Thoracic aorta (tissue), 2 donors: ENCODE measurements around the gene CAMK2D. TPM values are rescaled to one million over a fixed set of nuclear protein-coding genes. Genes with fewer than 3 reads are reported as not detected.

ENCODE experiments used
- ATAC-seq: fragments of 150-250 bp; one replicate; pipeline ENCODE4 v1.8.0; 2017; ENCODE audit warnings: low read depth; ENCODE audit not compliant: insufficient number of reproducible peaks, low FRiP score
- DNase-seq: peaks from one replicate; pipeline ENCODE4 v3.0.0-alpha.2; 2020; ENCODE audit warnings: low spot score
- H3K27ac ChIP-seq, 2 donors: fragments of 200-600 bp; sonication (generic); 1 replicate in 1 of 2; 2 replicates in 1 of 2; pipeline ENCODE4 v1.5.1; 2016; ENCODE audit warnings: mild to moderate bottlenecking in 2 of 2, moderate library complexity in 2 of 2
- H3K27me3 ChIP-seq: fragments of 200-600 bp; sonication (generic); replicated peaks from 2 replicates; pipeline ENCODE4 v1.6.0; 2016; ENCODE audit warnings: mild to moderate bottlenecking; ENCODE audit not compliant: insufficient read depth
- H3K36me3 ChIP-seq: fragments of 200-600 bp; sonication (generic); one replicate; pipeline ENCODE4 v1.5.1; 2016
- H3K4me1 ChIP-seq, 2 donors: fragments of 200-600 bp; sonication (generic); 1 replicate in 1 of 2; 2 replicates in 1 of 2; pipeline versions ENCODE4 v1.5.1 to v1.6.0; 2016; ENCODE audit warnings: low read depth in 2 of 2, mild to moderate bottlenecking in 1 of 2; ENCODE audit not compliant: control insufficient read depth in 1 of 2
- H3K4me3 ChIP-seq: fragments of 200-600 bp; sonication (generic); 2 replicates; pipeline ENCODE4 v1.5.1; 2016; ENCODE audit warnings: mild to moderate bottlenecking
- H3K9me3 ChIP-seq: fragments of 200-600 bp; sonication (generic); 2 replicates; pipeline ENCODE4 v1.5.1; 2016
- CTCF ChIP-seq: fragments of 200-600 bp; sonication (generic); IDR thresholded peaks from one replicate; pipeline ENCODE4 v1.5.1; 2019; ENCODE audit warnings: antibody characterized with exemption
- total RNA-seq, 2 donors: library from RNA; depleted of rRNA; stranded (reverse); fragments of >200 nt; gene quantifications; one replicate each; pipeline versions ENCODE4 v1.1.0 to v1.2.3, GENCODE V29; 2016

CAMK2D gene
- total RNA-seq, 2 donors from 2014 or later = 50.6 to 70.1 TPM

- no peaks in the 10 kb centered on the region for H3K9me3 ChIP-seq
- H3K4me1 ChIP-seq = peaks cover 5 to 7% of the 10 kb centered on the region in 2 donors
- no peak overlapping the region for H3K4me3 ChIP-seq
- ATAC-seq (no peak), DNase-seq (no peak)
- no peak for TF ChIP-seq CTCF
- no peak overlapping the region for H3K27ac ChIP-seq
- H3K27me3 ChIP-seq = no peaks in the 10 kb centered on the region
- H3K36me3 ChIP-seq = no peaks in the 10 kb centered on the region
Observed at GRCh38 chr4:113601636-113602035, 159.9 kb downstream of the CAMK2D start.

DNA sequence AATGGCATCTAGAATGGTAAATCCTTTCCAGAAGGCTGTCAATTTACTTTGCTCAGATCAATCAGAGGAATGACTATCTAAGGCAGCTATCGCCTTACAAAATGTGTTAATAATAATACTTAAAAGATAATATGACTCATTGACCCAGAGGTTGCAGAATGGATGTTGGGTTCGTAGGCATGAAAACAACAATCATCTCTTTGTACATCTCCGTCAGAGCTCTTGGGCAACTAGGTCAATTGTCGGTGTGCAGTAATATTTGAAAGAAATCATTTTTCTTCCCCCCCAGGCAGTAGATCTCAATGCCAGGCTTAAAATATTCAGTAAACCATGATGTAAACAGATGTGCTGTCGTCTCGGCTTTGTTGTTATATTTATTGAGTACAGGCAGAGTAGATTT, 165.1 kb downstream of the CAMK2D start:
- Histone ChIP-seq H3K4me1 (peaks cover 0 to 5% of the 10 kb centered on the region in 2 donors), H3K9me3 (no peaks in the 10 kb centered on the region), H3K27ac (no peak overlapping the region), H3K27me3 (no peaks in the 10 kb centered on the region), H3K4me3 (no peak overlapping the region), H3K36me3 (no peaks in the 10 kb centered on the region)
- DNase-seq = no peak
- TF ChIP-seq CTCF = no peak
- no peak for ATAC-seq

GRCh38 chr4:113594231-113594556, 167.3 kb downstream of the CAMK2D start:
- Histone ChIP-seq H3K9me3 (no peaks in the 10 kb centered on the region), H3K4me3 (no peak overlapping the region), H3K36me3 (no peaks in the 10 kb centered on the region), H3K4me1 (peaks cover 0 to 5% of the 10 kb centered on the region in 2 donors), H3K27ac (no peak overlapping the region), H3K27me3 (no peaks in the 10 kb centered on the region)
- DNase-seq (no peak), ATAC-seq (no peak)
- TF ChIP-seq CTCF = no peak

- no peak overlapping the region for H3K4me3 ChIP-seq
- ATAC-seq (no peak), DNase-seq (no peak)
- peaks cover 0 to 5% of the 10 kb centered on the region in 2 donors for H3K4me1 ChIP-seq
- no peaks in the 10 kb centered on the region for H3K9me3 ChIP-seq
- no peak for TF ChIP-seq CTCF
- H3K27me3 ChIP-seq = no peaks in the 10 kb centered on the region
- H3K36me3 ChIP-seq = no peaks in the 10 kb centered on the region
- no peak overlapping the region for H3K27ac ChIP-seq
Observed at GRCh38 chr4:113593400-113594230, 167.9 kb downstream of the CAMK2D start.

- Histone ChIP-seq H3K27ac (no peak overlapping the region), H3K9me3 (no peaks in the 10 kb centered on the region), H3K36me3 (no peaks in the 10 kb centered on the region), H3K4me3 (no peak overlapping the region), H3K4me1 (peaks cover 5 to 13% of the 10 kb centered on the region in 2 donors), H3K27me3 (no peaks in the 10 kb centered on the region)
- DNase-seq = no peak
- TF ChIP-seq CTCF = no peak
- ATAC-seq = no peak
Observed at GRCh38 chr4:113591982-113592381, 169.6 kb downstream of the CAMK2D start.
